ENCODE results near the gene CDH4. TPM values are rescaled to one million over a fixed set of nuclear protein-coding genes. Genes with fewer than 3 reads are reported as not detected.
"Not testable (repeated sequence)": the region's sequence is repeated elsewhere in the genome, so short reads cannot be mapped to it uniquely, and the experiment has no call there.

CDH4 gene
- polyA plus RNA-seq, 6 donors from 2014 or later: not detected

- Mint-ChIP-seq H3K36me3 (peaks cover 15 to 26% of the 10 kb centered on the region in 2 donors), H3K4me3 (no peak overlapping the region), H3K27ac (no peak overlapping the region), H3K9me3 (no peaks in the 10 kb centered on the region), H3K4me1 (peaks cover 4 to 11% (median 5%) of the 10 kb centered on the region in 3 donors), H3K27me3 (peaks cover 0 to 27% (median 19%) of the 10 kb centered on the region in 3 donors)
- no peak for ATAC-seq (ENCODE audit: low read depth in 2 of 2)
- no peak for DNase-seq
These were observed 717.7 kb downstream of the CDH4 start for GRCh38 chr20:61969806-61970205.

- peaks cover 15 to 26% of the 10 kb centered on the region in 2 donors for H3K36me3 Mint-ChIP-seq
- H3K27me3 Mint-ChIP-seq: peaks cover 0 to 22% (median 19%) of the 10 kb centered on the region in 3 donors
- no peaks in the 10 kb centered on the region for H3K9me3 Mint-ChIP-seq
- peaks cover 4 to 11% (median 5%) of the 10 kb centered on the region in 3 donors for H3K4me1 Mint-ChIP-seq
- no peak overlapping the region for H3K4me3 Mint-ChIP-seq
- no peak for DNase-seq
- H3K27ac Mint-ChIP-seq: no peak overlapping the region
- no peak for ATAC-seq (ENCODE audit: low read depth in 2 of 2)
These were observed 718.3 kb downstream of the CDH4 start for GRCh38 chr20:61970357-61970756.

DNA sequence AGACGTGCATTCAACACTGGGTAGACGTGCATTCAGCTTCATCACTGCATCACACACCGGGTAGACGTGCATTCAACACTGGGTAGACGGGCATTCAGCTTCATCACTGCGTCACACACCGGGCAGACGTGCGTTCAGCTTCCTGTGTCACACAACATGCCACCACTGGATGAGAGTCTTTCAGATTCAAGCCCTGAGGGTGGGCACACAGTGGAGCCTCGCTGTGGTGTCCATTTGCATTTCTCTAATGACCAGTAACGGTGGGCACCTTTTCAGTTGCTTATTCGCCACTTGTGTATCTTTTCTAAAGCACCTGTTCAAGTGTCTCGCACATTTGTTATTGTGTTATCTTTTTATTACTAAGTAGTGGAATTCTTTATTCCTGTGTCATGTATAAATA, 719.5 kb downstream of the CDH4 start:
- not testable (repeated sequence) for DNase-seq, H3K27ac Mint-ChIP-seq

DNA sequence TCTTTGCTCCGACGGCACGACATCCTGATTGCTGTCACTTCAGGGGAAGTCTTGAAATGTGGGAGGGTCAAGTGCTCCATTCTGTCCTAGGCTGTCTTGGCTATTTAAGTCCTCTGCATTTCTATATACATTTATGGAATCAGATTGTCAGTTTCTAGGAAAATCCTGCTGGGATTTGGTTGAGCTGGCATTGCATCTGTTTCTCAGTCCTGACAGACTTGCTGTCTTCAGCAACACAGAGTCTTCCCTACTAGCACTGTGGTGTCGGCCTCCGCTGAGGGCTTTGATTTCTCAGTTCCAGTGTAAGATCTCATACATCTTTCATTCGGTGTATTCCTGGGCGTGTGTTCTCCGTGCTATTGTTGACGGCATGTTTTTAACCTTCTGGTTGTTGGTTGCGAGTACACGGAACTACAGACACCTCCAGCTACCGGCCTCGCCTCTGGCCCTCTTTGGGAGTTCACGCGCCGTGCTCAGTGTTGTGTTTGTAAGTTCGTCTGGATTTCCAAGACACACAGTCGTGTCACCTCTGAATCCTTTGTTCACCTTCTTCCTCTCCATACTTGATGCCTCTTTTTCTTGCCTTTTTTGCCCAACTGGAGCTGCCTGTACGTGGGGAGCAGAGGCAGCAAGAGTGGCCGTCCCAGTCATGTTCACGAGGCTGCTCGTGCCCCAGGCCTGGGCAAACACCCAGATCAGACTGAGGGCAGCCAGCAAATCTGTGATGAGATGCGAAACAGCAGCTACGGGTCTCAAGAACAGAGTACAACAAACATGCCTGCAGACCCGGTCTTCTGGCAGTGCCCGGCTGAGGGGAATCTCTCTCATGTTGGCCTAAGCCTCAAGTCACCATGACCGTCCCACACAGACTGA, 720.8 kb downstream of the CDH4 start:
- ATAC-seq (ENCODE audit: low read depth in 2 of 2) (no peak), DNase-seq (no peak)
- peaks cover 0 to 3% (median 0%) of the 10 kb centered on the region in 3 donors for H3K4me1 Mint-ChIP-seq
- peak overlapping the region in 1 of 6 donors; percentile 75 for H3K27ac Mint-ChIP-seq
- no peaks in the 10 kb centered on the region for H3K9me3 Mint-ChIP-seq
- H3K36me3 Mint-ChIP-seq: peaks cover 15 to 26% of the 10 kb centered on the region in 2 donors
- peaks cover 0 to 9% (median 5%) of the 10 kb centered on the region in 3 donors for H3K27me3 Mint-ChIP-seq
- no peak overlapping the region for H3K4me3 Mint-ChIP-seq

More for the DNA sequence above, 719.5 kb downstream of the CDH4 start:
- peaks cover 15 to 26% of the 10 kb centered on the region in 2 donors for H3K36me3 Mint-ChIP-seq
- ATAC-seq (ENCODE audit: low read depth in 2 of 2); H3K4me3 Mint-ChIP-seq; H3K9me3 Mint-ChIP-seq; H3K4me1 Mint-ChIP-seq: not testable (repeated sequence)
- peaks cover 0 to 16% (median 14%) of the 10 kb centered on the region in 3 donors for H3K27me3 Mint-ChIP-seq

DNA sequence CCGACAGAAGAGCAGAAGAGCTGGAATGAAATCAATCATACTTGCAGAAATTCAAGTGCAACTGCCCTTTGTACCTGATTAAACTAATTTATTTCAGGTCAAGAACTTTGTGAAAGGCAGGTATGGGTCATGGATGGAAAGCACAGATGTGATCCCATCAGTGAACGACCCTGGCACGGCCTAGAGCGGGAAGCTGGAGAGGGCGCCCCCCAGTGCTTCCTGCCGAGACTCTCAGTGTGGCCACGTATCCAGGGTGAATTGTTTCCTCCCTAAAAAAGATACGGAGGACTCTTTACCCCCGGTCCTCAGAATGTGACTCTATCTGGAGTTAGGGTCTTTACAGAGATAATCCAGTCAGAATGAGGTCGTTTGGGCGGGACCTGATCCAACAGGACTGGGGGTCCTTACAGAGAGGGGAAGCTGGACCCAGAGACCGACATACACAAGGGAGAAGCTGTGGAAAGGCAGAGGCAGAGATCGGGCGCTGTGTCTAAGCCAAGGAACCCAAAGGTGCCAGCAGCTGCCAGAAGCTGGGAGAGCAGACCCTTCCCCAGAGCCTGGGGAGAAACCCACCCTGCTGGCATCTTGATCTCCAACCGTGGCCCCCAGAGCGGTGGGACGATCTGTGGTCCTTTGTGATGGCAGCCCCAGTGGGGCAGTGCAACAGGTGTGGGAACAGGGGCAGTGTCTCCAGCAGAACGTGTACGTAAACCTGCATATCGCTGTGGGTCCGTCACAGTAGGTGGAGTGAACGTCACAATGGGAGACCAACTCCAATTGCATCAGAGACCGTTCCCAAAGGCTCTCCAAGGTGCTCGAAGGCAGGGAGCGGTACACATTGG, 721.7 kb downstream of the CDH4 start:
- H3K9me3 Mint-ChIP-seq: no peaks in the 10 kb centered on the region
- H3K4me3 Mint-ChIP-seq: no peak overlapping the region
- peaks cover 15 to 26% of the 10 kb centered on the region in 2 donors for H3K36me3 Mint-ChIP-seq
- H3K4me1 Mint-ChIP-seq: no peaks in the 10 kb centered on the region
- ATAC-seq (ENCODE audit: low read depth in 2 of 2) (no peak), DNase-seq (no peak)
- no peak overlapping the region for H3K27ac Mint-ChIP-seq
- no peaks in the 10 kb centered on the region for H3K27me3 Mint-ChIP-seq

DNA sequence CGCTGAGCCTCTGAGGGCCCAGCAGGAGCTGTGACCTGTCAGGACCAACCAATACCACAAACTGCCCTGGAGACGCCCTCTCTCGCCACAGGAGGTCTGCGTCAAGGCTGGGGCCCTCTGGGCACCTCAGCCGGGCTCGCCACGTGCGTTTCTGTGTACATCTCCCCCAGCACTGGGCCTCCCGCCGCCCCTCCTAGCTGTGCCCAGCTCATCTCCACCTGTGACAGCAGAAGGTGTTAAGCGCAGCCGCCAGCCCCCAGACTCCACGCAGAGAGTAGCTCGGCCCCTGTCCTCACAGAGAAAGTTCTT, 722.2 kb downstream of the CDH4 start:
- H3K27me3 Mint-ChIP-seq: no peaks in the 10 kb centered on the region
- H3K4me1 Mint-ChIP-seq: no peaks in the 10 kb centered on the region
- no peak for DNase-seq
- no peak for ATAC-seq (ENCODE audit: low read depth in 2 of 2)
- H3K9me3 Mint-ChIP-seq: no peaks in the 10 kb centered on the region
- H3K4me3 Mint-ChIP-seq: no peak overlapping the region
- H3K36me3 Mint-ChIP-seq: peaks cover 15 to 26% of the 10 kb centered on the region in 2 donors
- H3K27ac Mint-ChIP-seq: no peak overlapping the region

DNA sequence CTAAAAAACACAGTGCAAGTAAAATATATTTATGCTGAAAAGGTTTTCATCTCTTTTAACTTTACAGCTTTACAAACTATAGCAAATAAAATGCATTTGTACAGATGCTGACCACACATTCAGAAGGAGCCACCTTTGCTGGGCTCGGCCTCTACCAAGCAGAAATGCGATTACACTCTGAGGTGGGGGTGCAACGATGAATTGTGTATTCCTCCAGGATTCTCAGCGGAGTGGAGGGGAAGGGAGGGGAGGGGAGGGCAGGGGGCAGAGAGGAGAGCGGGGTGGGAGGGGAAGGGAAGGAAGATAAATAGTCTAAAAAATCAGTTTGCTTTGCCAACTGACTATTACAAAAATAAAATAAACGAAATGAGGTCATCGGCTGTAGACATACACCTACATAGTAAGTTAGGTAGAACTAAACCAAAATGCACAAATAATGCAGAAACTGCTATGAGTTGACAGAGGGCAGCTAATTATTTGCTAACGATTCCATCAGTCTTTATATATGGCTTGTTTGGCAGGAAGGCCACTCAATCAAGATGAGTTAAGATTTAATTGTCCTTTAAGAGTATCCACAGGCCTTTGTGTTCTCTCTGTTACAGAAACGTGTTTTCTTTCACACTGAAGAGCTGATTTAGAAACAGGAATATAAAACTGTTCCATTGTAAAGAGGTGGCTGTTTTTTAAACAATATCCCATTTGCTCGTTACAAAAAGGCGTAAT, 723.5 kb downstream of the CDH4 start:
- peaks cover 0 to 5% (median 0%) of the 10 kb centered on the region in 3 donors for H3K4me1 Mint-ChIP-seq
- no peak for ATAC-seq (ENCODE audit: low read depth in 2 of 2)
- no peak for DNase-seq
- H3K9me3 Mint-ChIP-seq: no peaks in the 10 kb centered on the region
- no peak overlapping the region for H3K4me3 Mint-ChIP-seq
- H3K27ac Mint-ChIP-seq: peak overlapping the region in 1 of 6 donors; percentile 59
- no peaks in the 10 kb centered on the region for H3K27me3 Mint-ChIP-seq
- peaks cover 15 to 21% of the 10 kb centered on the region in 2 donors for H3K36me3 Mint-ChIP-seq

- no peak for DNase-seq
- H3K27ac Mint-ChIP-seq: peak overlapping the region in 2 of 6 donors; percentile 76 to 79
- no peak overlapping the region for H3K4me3 Mint-ChIP-seq
- peaks cover 15 to 22% of the 10 kb centered on the region in 2 donors for H3K36me3 Mint-ChIP-seq
- no peaks in the 10 kb centered on the region for H3K27me3 Mint-ChIP-seq
- H3K9me3 Mint-ChIP-seq: peaks cover 0 to 2% (median 0%) of the 10 kb centered on the region in 7 donors
- ATAC-seq (ENCODE audit: low read depth in 2 of 2): no peak
- peaks cover 3 to 12% (median 5%) of the 10 kb centered on the region in 3 donors for H3K4me1 Mint-ChIP-seq
These were observed 724.2 kb downstream of the CDH4 start for GRCh38 chr20:61976263-61976643.

GRCh38 chr20:61976644-61977418, 724.8 kb downstream of the CDH4 start:
- peaks cover 6 to 18% (median 8%) of the 10 kb centered on the region in 3 donors for H3K4me1 Mint-ChIP-seq
- no peak for DNase-seq
- peaks cover 0 to 4% (median 0%) of the 10 kb centered on the region in 7 donors for H3K9me3 Mint-ChIP-seq
- peaks cover 15 to 28% of the 10 kb centered on the region in 2 donors for H3K36me3 Mint-ChIP-seq
- no peaks in the 10 kb centered on the region for H3K27me3 Mint-ChIP-seq
- H3K27ac Mint-ChIP-seq: peak overlapping the region in 2 of 6 donors; percentile 54 to 76
- H3K4me3 Mint-ChIP-seq: no peak overlapping the region
- no peak for ATAC-seq (ENCODE audit: low read depth in 2 of 2)

GRCh38 chr20:61977419-61977786, 725.3 kb downstream of the CDH4 start:
- no peak overlapping the region for H3K4me3 Mint-ChIP-seq
- H3K27ac Mint-ChIP-seq: peak overlapping the region in 2 of 6 donors; percentile 62 to 76
- ATAC-seq (ENCODE audit: low read depth in 2 of 2): no peak
- H3K27me3 Mint-ChIP-seq: no peaks in the 10 kb centered on the region
- no peak for DNase-seq
- peaks cover 10 to 30% of the 10 kb centered on the region in 2 donors for H3K36me3 Mint-ChIP-seq
- peaks cover 0 to 4% (median 0%) of the 10 kb centered on the region in 7 donors for H3K9me3 Mint-ChIP-seq
- H3K4me1 Mint-ChIP-seq: peaks cover 12 to 24% (median 14%) of the 10 kb centered on the region in 3 donors

DNA sequence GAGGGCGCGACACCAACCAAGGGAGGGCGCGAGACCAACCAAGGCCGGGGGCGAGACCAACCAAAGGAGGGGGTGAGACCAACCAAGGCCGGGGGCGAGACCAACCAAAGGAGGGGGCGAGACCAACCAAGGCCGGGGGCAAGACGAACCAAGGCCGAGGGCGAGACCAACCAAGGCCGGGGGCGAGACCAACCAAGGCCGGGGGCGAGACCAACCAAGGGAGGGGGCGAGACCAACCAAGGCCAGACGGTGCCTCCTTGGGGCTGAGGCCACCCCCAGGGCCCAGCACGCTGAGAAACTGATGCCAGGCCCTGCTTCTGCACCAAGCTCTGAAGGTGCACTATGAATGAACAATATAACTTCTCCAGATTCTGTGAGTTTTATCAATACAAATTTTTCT, 726.4 kb downstream of the CDH4 start:
- Mint-ChIP-seq H3K4me3 (no peak overlapping the region), H3K9me3 (peaks cover 0 to 4% (median 0%) of the 10 kb centered on the region in 7 donors), H3K36me3 (peaks cover 0 to 21% of the 10 kb centered on the region in 2 donors), H3K4me1 (peaks cover 14 to 25% (median 15%) of the 10 kb centered on the region in 3 donors), H3K27ac (no peak overlapping the region), H3K27me3 (no peaks in the 10 kb centered on the region)
- ATAC-seq (ENCODE audit: low read depth in 2 of 2) (no peak), DNase-seq (no peak)

- no peak for DNase-seq
- peak overlapping the region in 1 of 6 donors; percentile 68 for H3K27ac Mint-ChIP-seq
- H3K36me3 Mint-ChIP-seq: peaks cover 6 to 22% of the 10 kb centered on the region in 2 donors
- H3K27me3 Mint-ChIP-seq: no peaks in the 10 kb centered on the region
- no peak for ATAC-seq (ENCODE audit: low read depth in 2 of 2)
- H3K4me1 Mint-ChIP-seq: peaks cover 15 to 25% (median 16%) of the 10 kb centered on the region in 3 donors
- H3K9me3 Mint-ChIP-seq: peaks cover 0 to 4% (median 0%) of the 10 kb centered on the region in 7 donors
- no peak overlapping the region for H3K4me3 Mint-ChIP-seq
These were observed 727.0 kb downstream of the CDH4 start for GRCh38 chr20:61979090-61979489.
